ENCODE measurements around the gene UNC93B1. TPM values are rescaled to one million over a fixed set of nuclear protein-coding genes. Genes with fewer than 3 reads are reported as not detected.
A peak's percentile ranks its signal among the peaks of the same experiment; 100 is the strongest.

Gene UNC93B1
- total and polyA plus RNA-seq, 2 donors (not counting 1 experiment from before 2014, with no cell fraction given), result 15.7 to 20.0 TPM

DNA sequence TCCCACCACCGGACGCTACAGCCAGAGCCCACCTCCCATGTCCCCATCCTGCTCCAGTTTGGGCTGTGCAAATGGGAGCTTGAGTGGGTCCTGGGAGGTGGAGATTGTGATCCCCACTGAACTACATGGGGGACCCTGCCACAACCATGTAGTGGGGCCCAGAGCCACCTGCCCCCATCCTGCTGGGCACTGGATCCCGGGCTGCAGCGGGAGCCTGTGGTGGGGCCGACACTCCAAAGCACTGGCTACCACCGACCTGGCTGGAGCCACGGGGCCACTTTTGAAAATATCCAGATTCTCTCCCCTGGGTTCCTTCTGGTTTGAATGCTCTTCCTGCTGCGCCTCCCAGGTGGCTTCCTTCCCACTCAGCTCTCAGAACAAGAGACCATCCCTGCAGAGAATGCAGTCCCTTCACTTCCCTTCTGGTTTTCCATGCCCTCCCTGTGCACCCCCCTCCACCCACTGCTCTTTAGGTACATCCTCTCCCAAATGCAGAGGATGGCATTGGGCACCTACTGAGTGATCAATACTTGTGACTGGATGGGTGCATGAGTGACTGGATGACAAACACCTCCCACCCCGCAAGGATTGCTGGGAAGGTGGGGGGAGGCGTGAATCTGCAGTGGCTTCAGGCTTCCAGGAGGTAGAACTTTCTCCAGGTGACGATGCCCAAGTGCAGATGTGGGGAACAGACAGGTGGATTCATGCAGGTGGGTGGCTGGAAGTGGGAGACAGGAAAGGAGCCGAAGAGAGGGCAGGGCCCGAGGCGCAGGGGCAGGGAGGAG lies 846 bp upstream of the UNC93B1 start:
- TF ChIP-seq, protein P1, sequence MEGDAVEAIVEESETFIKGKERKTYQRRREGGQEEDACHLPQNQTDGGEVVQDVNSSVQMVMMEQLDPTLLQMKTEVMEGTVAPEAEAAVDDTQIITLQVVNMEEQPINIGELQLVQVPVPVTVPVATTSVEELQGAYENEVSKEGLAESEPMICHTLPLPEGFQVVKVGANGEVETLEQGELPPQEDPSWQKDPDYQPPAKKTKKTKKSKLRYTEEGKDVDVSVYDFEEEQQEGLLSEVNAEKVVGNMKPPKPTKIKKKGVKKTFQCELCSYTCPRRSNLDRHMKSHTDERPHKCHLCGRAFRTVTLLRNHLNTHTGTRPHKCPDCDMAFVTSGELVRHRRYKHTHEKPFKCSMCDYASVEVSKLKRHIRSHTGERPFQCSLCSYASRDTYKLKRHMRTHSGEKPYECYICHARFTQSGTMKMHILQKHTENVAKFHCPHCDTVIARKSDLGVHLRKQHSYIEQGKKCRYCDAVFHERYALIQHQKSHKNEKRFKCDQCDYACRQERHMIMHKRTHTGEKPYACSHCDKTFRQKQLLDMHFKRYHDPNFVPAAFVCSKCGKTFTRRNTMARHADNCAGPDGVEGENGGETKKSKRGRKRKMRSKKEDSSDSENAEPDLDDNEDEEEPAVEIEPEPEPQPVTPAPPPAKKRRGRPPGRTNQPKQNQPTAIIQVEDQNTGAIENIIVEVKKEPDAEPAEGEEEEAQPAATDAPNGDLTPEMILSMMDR (conservative IDR thresholded peaks at IDR 0.05 in 1 of 2, IDR thresholded peaks at IDR 0.05 in 1 of 2; ENCODE audit: low read depth in 1 of 2, low read length in 2 of 2), result no peak
- TF ChIP-seq EZH2 (IDR thresholded peaks at IDR 0.05; ENCODE audit: low read length, missing control alignments), result no peak
- H3K9me3 ChIP-seq (ENCODE audit: control insufficient read depth, insufficient read depth, low read depth, low read length), result no peaks in the 10 kb centered on the region
- no peak for DNase-seq (ENCODE audit: low read depth in 2 of 2)
- peak overlapping the region; percentile 76 for H3K4me2 ChIP-seq (ENCODE audit: extremely low read depth, insufficient read depth, low read length)
- H4K20me1 ChIP-seq (ENCODE audit: control insufficient read depth, extremely low read depth, insufficient read depth, low read length), result no peaks in the 10 kb centered on the region
- peak overlapping the region in 2 of 4 experiments; percentile 59 to 64 for H3K4me3 ChIP-seq (replicated peaks in 1 of 4; ENCODE audit: control extremely low read depth in 1 of 4, insufficient read depth in 1 of 4, low read depth in 3 of 4, low read length in 4 of 4)
- no peak overlapping the region for H3K9ac ChIP-seq (ENCODE audit: insufficient read depth, low read length)
- no peaks in the 10 kb centered on the region for H3K4me1 ChIP-seq (ENCODE audit: control insufficient read depth, extremely low read depth, insufficient read depth, low read length)
- H3K36me3 ChIP-seq (ENCODE audit: control insufficient read depth, insufficient read depth, low read length), result no peaks in the 10 kb centered on the region
- H3K27me3 ChIP-seq (ENCODE audit: control insufficient read depth, insufficient read depth, low read length), result no peaks in the 10 kb centered on the region
- H3K27ac ChIP-seq (ENCODE audit: insufficient read depth, low read length), result no peak overlapping the region
- H2AFZ ChIP-seq (ENCODE audit: low read length), result no peak overlapping the region
- H3K79me2 ChIP-seq (ENCODE audit: control insufficient read depth, insufficient read depth, low read length), result no peaks in the 10 kb centered on the region

DNA sequence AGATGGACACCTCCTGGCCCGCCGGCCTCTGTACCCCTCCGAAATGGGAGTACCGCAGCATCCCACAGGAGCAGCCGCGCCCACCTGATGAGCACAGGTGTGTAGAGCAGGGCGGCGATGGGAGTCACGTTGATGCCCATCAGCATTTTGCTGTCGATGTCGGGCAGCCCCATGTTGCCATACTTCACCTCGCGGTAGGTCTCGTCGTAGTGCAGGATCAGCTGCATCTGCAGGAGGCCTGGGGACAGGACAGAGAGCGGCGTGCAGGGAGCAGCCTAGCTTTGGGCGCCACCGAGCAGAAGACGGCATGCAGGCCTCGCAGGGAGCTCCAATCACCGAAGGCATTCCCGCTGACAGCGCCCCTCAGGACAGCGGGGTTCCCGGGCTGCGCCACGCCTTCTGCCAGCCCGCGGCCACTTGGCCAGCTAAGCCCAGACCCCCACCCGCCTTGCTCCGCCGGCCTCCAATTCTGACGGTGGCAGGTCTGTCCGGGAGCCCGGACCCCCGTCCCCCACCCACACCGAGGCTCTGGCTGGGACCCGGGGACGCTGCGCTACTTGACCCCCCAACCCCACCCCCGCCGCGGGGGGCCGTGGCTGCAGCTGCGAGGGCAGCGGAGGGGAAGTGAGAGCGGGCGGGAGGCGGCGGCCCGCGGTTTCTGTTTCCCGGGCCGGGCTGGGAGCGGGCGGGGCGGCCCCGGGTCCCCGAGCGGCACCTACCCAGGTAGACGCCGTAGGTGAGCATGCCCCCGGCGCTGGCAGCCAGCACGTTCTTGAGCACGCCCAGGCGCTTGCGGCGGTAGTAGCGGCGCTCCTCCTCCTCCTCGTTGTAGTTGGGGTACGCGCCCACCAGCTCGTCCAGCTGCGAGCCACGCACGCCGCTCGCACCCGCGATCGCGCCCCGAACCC lies 705 bp downstream of the UNC93B1 start:
- Histone ChIP-seq H3K27me3 (ENCODE audit: control insufficient read depth, insufficient read depth, low read length) (no peaks in the 10 kb centered on the region), H3K9ac (ENCODE audit: insufficient read depth, low read length) (peak overlapping the region; percentile 20), H2AFZ (ENCODE audit: low read length) (no peak overlapping the region), H3K4me3 (replicated peaks in 1 of 4; ENCODE audit: control extremely low read depth in 1 of 4, insufficient read depth in 1 of 4, low read depth in 3 of 4, low read length in 4 of 4) (peak overlapping the region; percentile 39 to 59 (median 50)), H3K9me3 (ENCODE audit: control insufficient read depth, insufficient read depth, low read depth, low read length) (no peaks in the 10 kb centered on the region), H3K4me2 (ENCODE audit: extremely low read depth, insufficient read depth, low read length) (peak overlapping the region; percentile 65), H3K79me2 (ENCODE audit: control insufficient read depth, insufficient read depth, low read length) (no peaks in the 10 kb centered on the region), H3K4me1 (ENCODE audit: control insufficient read depth, extremely low read depth, insufficient read depth, low read length) (no peaks in the 10 kb centered on the region), H3K27ac (ENCODE audit: insufficient read depth, low read length) (no peak overlapping the region), H3K36me3 (ENCODE audit: control insufficient read depth, insufficient read depth, low read length) (no peaks in the 10 kb centered on the region), H4K20me1 (ENCODE audit: control insufficient read depth, extremely low read depth, insufficient read depth, low read length) (no peaks in the 10 kb centered on the region)
- DNase-seq (ENCODE audit: low read depth in 2 of 2), result no peak
- TF ChIP-seq EZH2 (IDR thresholded peaks at IDR 0.05; ENCODE audit: low read length, missing control alignments), result no peak
- TF ChIP-seq, protein P1 (conservative IDR thresholded peaks at IDR 0.05 in 1 of 2, IDR thresholded peaks at IDR 0.05 in 1 of 2; ENCODE audit: low read depth in 1 of 2, low read length in 2 of 2), result no peak

DNA sequence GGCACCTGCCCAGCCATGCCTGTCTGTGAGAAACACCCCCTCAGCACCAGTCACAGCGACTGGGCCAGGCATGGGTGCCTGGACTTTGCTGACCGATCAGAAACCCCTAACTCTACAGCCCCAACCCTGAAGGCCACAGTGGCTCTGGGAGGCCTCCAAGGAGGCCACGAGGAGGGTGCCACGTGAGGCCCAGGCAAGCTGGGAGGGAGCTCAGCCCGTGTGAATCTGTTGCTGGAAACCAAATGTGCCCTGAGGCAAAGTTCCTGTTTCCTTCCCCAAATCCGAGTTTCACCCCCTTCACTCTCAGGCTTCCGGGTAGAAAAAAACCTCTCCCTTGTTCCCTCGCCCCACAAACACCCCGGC lies 1.3 kb downstream of the UNC93B1 start:
- H3K4me2 ChIP-seq (ENCODE audit: extremely low read depth, insufficient read depth, low read length), result no peak overlapping the region
- H3K36me3 ChIP-seq (ENCODE audit: control insufficient read depth, insufficient read depth, low read length), result no peaks in the 10 kb centered on the region
- H4K20me1 ChIP-seq (ENCODE audit: control insufficient read depth, extremely low read depth, insufficient read depth, low read length), result no peaks in the 10 kb centered on the region
- no peak overlapping the region for H3K9ac ChIP-seq (ENCODE audit: insufficient read depth, low read length)
- no peak overlapping the region for H3K4me3 ChIP-seq (replicated peaks in 1 of 4; ENCODE audit: control extremely low read depth in 1 of 4, insufficient read depth in 1 of 4, low read depth in 3 of 4, low read length in 4 of 4)
- no peak for DNase-seq (ENCODE audit: low read depth in 2 of 2)
- no peak overlapping the region for H2AFZ ChIP-seq (ENCODE audit: low read length)
- H3K27me3 ChIP-seq (ENCODE audit: control insufficient read depth, insufficient read depth, low read length), result no peaks in the 10 kb centered on the region
- H3K27ac ChIP-seq (ENCODE audit: insufficient read depth, low read length), result no peak overlapping the region
- no peaks in the 10 kb centered on the region for H3K9me3 ChIP-seq (ENCODE audit: control insufficient read depth, insufficient read depth, low read depth, low read length)
- TF ChIP-seq EZH2 (IDR thresholded peaks at IDR 0.05; ENCODE audit: low read length, missing control alignments), result no peak
- TF ChIP-seq, protein P1 (conservative IDR thresholded peaks at IDR 0.05 in 1 of 2, IDR thresholded peaks at IDR 0.05 in 1 of 2; ENCODE audit: low read depth in 1 of 2, low read length in 2 of 2), result no peak
- no peaks in the 10 kb centered on the region for H3K79me2 ChIP-seq (ENCODE audit: control insufficient read depth, insufficient read depth, low read length)
- no peaks in the 10 kb centered on the region for H3K4me1 ChIP-seq (ENCODE audit: control insufficient read depth, extremely low read depth, insufficient read depth, low read length)

Data from fibroblast of lung (primary cell).